GM21390 (cell line): ENCODE measurements around the gene HSDL1.

ENCODE experiments used
- ATAC-seq: cut with Tn5 transposase; IDR thresholded peaks from one replicate; pipeline ENCODE4 v1.9.1; 2021; ENCODE audit not compliant: unreplicated experiment

Gene HSDL1

GRCh38 chr16:84144859-84145639 is at the start of gene HSDL1, which contains the start of gene DNAAF1:
Gene HSDL1, minus strand, starts transcription at chr16:84145177. Its CDS starts 13,856 bp downstream, at chr16:84131321.
Gene DNAAF1, plus strand, starts transcription at chr16:84145308. Its CDS starts 133 bp downstream, at chr16:84145441.
- ATAC-seq, result peak; percentile 76

- no peak for ATAC-seq
Measured at GRCh38 chr16:84194018-84194417, 49.0 kb upstream of the HSDL1 start.

GRCh38 chr16:84193480-84193879 is 48.5 kb upstream of the HSDL1 start:
- no peak for ATAC-seq

GRCh38 chr16:84191466-84191865 is 46.5 kb upstream of the HSDL1 start:
- ATAC-seq, result no peak

GRCh38 chr16:84190731-84191388 is 45.9 kb upstream of the HSDL1 start, which contains the start of gene ADAD2:
Gene ADAD2, plus strand, starts transcription at chr16:84191157. Its CDS starts 74 bp downstream, at chr16:84191231.
- ATAC-seq, result no peak

- peak; percentile 96 for ATAC-seq
Measured at GRCh38 chr16:84186685-84187437, 41.9 kb upstream of the HSDL1 start, which contains the start of gene TAF1C. Gene TAF1C, minus strand, starts transcription at chr16:84187057. Its CDS starts 2,069 bp downstream, at chr16:84184988.

GRCh38 chr16:84184775-84185174 is 39.8 kb upstream of the HSDL1 start:
- ATAC-seq, result no peak

GRCh38 chr16:84183911-84184591 is 39.1 kb upstream of the HSDL1 start:
- ATAC-seq, result no peak

GRCh38 chr16:84183572-84183875 is 38.5 kb upstream of the HSDL1 start:
- ATAC-seq, result no peak

- ATAC-seq, result no peak
Measured at GRCh38 chr16:84182680-84183571, 37.9 kb upstream of the HSDL1 start.

GRCh38 chr16:84182104-84182503 is 37.1 kb upstream of the HSDL1 start:
- ATAC-seq, result no peak

GRCh38 chr16:84181144-84181915 is 36.4 kb upstream of the HSDL1 start:
- no peak for ATAC-seq

GRCh38 chr16:84180519-84181140 is 35.7 kb upstream of the HSDL1 start:
- ATAC-seq, result no peak

GRCh38 chr16:84179612-84180320 is 34.8 kb upstream of the HSDL1 start:
- ATAC-seq, result no peak

GRCh38 chr16:84178892-84179611 is 34.1 kb upstream of the HSDL1 start:
- no peak for ATAC-seq

GRCh38 chr16:84178146-84178765 is 33.3 kb upstream of the HSDL1 start:
- no peak for ATAC-seq

GRCh38 chr16:84177741-84178073 is 32.7 kb upstream of the HSDL1 start:
- no peak for ATAC-seq
